Activated naive CD8-positive, alpha-beta T cell treated with anti-CD3 and anti-CD28 coated beads for 36 hours (primary cell): ENCODE measurements around the gene EXOC3L1. TPM values are rescaled to one million over a fixed set of nuclear protein-coding genes. Genes with fewer than 3 reads are reported as not detected.
A peak's percentile ranks its signal among the peaks of the same experiment; 100 is the strongest.

Experiments
- DNase-seq: peaks from one replicate; pipeline ENCODE4 v3.0.0; 2021
- H3K27ac Mint-ChIP-seq: one replicate; pipeline ENCODE4 v1.8.0; 2022; ENCODE audit warnings: mild to moderate bottlenecking, moderate library complexity, mixed read lengths
- H3K27me3 Mint-ChIP-seq: one replicate; pipeline ENCODE4 v1.8.0; 2022; ENCODE audit warnings: mild to moderate bottlenecking, mixed read lengths
- H3K36me3 Mint-ChIP-seq: one replicate; pipeline ENCODE4 v1.8.0; 2021; ENCODE audit warnings: mild to moderate bottlenecking, mixed read lengths
- H3K4me1 Mint-ChIP-seq: one replicate; pipeline ENCODE4 v1.8.0; 2021; ENCODE audit warnings: mixed read lengths
- H3K4me3 Mint-ChIP-seq: one replicate; pipeline ENCODE4 v1.8.0; 2022; ENCODE audit warnings: mild to moderate bottlenecking, moderate library complexity, mixed read lengths
- H3K9me3 Mint-ChIP-seq: one replicate; pipeline ENCODE4 v1.8.0; 2022; ENCODE audit warnings: mixed read lengths
- total RNA-seq, 2 experiments: library from RNA; stranded (reverse); gene quantifications; one replicate each; pipeline ENCODE4 v1.2.3, GENCODE V29; 2021

EXOC3L1 gene
- total RNA-seq, 2 experiments from 2014 or later, result 0.19 TPM; not detected in 1

DNA sequence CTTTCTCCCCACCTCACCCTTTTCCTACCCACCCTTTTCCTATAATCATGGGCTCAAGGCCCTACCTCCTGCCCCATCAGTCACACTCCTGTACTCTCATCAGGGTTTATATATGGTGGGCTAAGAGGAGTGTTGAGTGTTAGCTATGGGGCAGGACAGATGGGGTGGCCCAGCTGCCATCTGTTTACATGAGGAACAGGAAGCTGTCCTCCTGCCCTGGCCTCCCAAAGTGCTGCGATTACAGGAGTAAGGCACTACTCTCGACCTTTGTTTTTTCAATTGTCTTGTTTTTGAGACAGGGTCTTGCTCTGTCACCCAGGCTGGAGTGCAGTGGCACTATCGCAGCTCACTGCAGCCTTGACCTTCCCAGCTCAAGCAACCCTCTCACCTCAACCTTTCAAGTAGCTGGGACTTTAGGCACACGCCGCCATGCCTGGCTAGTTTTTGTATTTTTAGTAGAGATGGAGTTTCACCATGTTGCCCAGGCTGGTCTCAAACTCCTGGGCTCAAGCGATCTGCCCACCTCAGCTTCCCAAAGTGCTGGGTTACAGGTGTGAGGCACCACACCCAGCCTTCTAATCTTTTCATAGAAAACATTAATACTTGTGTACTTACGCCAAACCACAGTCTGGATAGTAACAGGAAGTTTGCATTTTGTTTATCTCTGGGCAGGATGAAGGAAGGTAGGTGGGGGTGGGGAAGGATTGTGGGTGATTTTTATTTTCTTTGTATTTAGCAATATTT is 31.9 kb downstream of the EXOC3L1 start:
- H3K9me3 Mint-ChIP-seq, result no peaks in the 10 kb centered on the region
- H3K27ac Mint-ChIP-seq, result peak overlapping the region; percentile 85
- DNase-seq, result no peak
- H3K4me1 Mint-ChIP-seq, result peaks cover 27% of the 10 kb centered on the region
- peak overlapping the region; percentile 85 for H3K4me3 Mint-ChIP-seq
- peaks cover 21% of the 10 kb centered on the region for H3K36me3 Mint-ChIP-seq
- peaks cover 25% of the 10 kb centered on the region for H3K27me3 Mint-ChIP-seq

DNA sequence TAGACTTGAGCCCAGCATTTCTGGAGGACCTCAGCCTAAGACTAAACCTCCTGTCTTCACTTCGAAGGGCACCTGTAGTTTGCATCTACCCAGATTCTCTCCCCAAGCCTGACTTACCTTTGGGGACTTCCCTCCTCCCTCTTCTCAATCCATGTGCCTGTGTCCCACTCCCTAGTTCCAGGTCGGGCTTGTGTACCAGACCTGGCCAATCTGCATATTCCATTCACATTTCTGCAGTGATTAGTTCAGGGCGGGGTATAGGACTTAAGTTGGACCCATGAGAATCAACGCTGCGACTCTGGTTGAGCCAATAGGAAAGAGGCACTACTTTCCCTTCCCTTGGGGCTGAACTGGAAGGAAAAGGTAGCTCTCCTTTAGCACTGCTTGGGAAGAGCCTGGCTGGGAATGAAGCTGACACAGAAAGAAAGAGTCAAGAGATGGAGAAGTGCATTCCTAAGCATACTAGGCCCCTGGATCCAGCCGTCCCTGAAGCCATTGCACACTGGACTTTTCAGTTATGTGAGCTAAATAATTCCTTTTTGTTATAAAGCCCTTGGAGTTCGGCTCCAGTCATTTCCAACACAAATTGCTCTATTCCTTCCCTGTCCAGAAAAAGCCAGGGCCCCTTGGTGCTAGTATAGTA is 32.7 kb downstream of the EXOC3L1 start:
- Mint-ChIP-seq H3K9me3 (no peaks in the 10 kb centered on the region), H3K36me3 (peaks cover 21% of the 10 kb centered on the region), H3K27me3 (peaks cover 29% of the 10 kb centered on the region), H3K4me3 (no peak overlapping the region), H3K27ac (no peak overlapping the region), H3K4me1 (peaks cover 28% of the 10 kb centered on the region)
- DNase-seq, result no peak

DNA sequence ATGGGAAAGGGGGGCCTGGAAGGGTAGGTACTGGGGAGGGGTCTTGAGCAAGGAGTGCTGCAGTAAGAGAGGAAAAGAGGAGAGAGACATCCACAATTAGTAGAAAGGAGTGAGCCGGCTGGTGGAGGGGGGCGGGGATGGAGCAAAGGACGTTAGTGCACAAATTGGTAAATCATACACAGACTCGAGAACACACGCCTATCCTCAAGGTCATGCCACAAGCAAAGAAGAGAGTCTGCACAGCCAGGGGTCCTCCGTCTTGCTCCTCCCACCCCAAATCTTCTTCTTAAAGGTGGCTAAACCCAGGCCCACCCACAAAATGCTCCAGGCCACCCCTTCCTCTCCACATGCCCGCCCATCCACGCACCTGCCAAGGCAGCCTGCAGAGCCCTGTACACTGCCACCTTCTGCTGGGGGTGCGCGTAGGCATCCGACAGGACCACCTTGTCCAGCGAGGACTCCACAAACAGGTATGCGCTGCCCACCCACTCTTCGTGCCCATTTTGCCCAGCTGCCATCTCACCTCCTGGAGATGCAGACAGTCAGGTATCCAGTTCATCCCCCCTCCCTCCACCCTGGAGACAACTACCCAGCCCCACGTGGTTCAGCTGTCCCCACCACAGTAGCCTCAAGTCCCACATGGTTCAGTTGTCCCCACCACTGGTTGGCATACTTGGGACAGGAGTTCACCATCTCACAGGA is 33.6 kb downstream of the EXOC3L1 start:
- Mint-ChIP-seq H3K9me3 (no peaks in the 10 kb centered on the region), H3K27me3 (peaks cover 29% of the 10 kb centered on the region), H3K4me3 (no peak overlapping the region), H3K4me1 (peaks cover 28% of the 10 kb centered on the region), H3K27ac (no peak overlapping the region), H3K36me3 (peaks cover 15% of the 10 kb centered on the region)
- DNase-seq, result no peak

DNA sequence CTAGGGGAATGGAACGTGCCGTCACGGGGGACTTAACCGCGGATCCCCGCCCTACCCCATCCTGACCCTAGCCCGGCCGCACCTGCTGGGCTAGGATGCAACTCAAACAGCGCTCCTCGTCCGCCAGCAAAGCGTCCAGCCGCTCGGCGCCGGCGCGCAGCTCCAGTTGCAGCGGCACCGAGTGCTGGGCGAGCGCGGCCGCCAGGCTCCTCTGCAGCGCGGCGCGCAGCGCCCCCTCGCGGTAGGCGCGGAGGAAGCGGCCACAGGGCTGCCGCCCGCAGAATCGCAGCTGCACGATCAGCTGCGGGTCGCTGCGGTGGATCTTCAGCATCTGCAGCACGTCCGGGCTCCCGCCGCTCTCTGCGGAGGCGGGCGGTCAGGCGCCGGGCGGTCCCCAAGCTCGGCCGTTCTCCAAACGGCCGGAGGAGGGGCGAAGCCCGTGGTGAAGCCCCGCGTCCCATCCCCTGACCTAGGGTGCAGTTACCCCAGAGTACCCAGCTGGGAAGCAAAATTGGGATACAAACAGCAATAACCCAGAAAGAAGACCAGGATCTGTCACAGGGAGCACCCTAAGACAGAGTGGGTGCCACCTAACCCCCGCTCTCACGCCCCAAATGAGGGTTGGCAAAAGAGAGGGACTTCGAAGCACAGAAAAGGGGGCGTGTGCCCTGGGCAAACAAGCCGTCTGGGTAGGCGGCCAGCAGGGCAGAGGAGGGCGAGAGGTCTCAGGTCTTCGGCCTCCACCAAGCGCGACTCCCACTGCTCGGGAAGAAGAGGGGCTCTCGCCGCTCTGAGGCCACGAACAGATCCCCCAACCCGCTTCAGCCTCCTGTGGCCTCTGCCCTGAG is 34.4 kb downstream of the EXOC3L1 start:
- H3K9me3 Mint-ChIP-seq, result no peaks in the 10 kb centered on the region
- H3K4me1 Mint-ChIP-seq, result peaks cover 31% of the 10 kb centered on the region
- peaks cover 13% of the 10 kb centered on the region for H3K36me3 Mint-ChIP-seq
- H3K27me3 Mint-ChIP-seq, result peaks cover 29% of the 10 kb centered on the region
- peak; percentile 87 for DNase-seq
- H3K27ac Mint-ChIP-seq, result no peak overlapping the region
- peak overlapping the region; percentile 63 for H3K4me3 Mint-ChIP-seq

DNA sequence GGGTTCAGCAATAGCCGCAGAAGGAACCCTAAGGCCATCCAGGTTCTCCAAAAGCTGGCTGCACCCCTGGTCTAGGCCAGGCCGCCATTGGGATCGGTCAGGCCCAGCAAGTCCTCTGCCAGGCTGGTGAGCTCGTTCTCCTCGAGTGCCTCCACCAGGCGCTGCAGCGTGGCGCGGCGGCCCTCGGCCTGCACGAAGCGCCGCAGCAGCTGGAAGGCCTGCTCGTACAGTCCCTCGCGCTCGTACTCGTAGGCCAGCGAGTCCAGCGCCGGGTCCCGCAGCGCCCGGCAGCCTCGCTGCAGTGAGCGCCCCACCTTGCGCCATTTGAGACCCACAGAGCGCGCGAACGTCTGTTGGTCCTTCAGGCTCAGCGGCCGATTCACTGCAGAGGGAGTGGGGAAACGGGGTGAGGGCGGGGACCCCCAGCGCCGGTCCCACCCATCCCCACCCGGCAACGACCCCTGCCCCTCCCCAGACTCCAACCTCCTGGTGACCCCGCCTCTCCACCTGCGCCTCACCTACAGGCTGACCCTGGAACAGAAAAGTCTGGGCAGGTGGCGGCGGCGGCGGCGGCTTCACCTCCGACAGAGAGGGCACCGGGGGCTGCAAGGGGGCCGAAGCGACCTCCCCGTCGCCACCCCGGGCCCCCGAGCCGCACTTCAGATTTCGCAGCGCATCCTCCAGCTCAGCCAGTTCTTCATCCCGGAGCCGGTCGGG is 35.2 kb downstream of the EXOC3L1 start:
- Mint-ChIP-seq H3K9me3 (no peaks in the 10 kb centered on the region), H3K27me3 (peaks cover 29% of the 10 kb centered on the region), H3K27ac (no peak overlapping the region), H3K4me3 (peak overlapping the region; percentile 63), H3K4me1 (peaks cover 31% of the 10 kb centered on the region), H3K36me3 (peaks cover 13% of the 10 kb centered on the region)
- DNase-seq, result no peak

DNA sequence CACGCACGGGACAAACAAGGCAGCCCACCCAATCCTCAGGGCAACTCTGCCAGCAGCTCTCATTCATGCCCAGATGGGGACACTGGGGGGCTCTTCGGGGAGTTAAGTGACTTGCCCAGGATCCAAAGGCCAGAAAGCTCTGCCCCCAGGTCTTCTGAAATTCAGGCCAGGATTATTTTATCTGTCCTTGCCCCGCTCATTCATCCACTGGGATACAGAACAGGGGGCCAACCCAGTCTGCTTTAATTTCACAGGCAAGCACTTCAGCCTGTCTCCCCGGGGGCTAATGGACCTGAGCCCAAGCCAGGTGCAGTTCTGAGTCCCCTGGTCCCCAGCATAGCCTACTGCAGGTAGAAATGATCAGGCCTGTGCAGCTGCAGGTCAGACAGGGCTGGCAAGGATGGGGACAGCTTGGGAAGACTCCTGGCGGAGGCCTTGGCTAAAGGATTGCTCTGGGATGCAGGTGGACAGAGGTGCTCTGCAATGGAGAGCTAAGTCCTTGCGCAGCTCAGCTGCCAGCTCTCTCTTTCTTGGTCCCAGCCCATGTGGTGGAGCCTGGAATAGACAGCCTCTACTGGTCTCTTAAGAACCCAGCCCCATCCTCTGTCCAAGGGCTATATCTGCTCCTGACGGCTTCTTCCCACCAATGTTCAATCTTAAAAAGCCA is 38.4 kb downstream of the EXOC3L1 start:
- peaks cover 15% of the 10 kb centered on the region for H3K4me1 Mint-ChIP-seq
- H3K4me3 Mint-ChIP-seq, result peak overlapping the region; percentile 66
- peaks cover 40% of the 10 kb centered on the region for H3K27me3 Mint-ChIP-seq
- DNase-seq, result no peak
- peaks cover 26% of the 10 kb centered on the region for H3K36me3 Mint-ChIP-seq
- no peaks in the 10 kb centered on the region for H3K9me3 Mint-ChIP-seq
- H3K27ac Mint-ChIP-seq, result no peak overlapping the region

DNA sequence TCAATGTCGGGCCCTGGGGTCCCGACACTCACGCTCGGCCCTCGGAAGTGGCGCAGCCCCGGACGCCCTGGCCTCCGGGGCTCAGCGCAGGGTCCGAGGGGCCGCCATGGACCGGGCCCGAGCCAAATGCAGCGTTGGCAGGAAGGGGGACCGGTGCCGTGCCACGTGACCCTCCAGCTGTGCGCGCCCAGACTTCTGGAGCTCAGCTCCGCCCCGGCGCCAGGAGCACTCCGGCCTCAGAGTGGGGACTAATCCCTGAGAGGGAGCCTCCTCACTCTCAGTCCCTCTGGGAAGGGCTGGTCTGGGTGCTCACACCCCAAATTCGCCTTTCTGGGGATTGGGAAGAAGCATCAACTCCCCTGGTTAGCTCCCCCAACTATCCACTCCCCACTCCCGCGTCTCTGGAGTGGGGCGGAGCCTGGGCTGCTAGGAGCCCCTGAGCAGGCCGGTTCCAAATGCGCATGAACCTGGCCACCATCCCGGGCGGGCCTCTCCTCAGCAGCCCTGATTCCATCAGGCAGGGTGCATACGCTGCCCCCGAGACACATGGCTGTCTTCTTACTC is 39.0 kb downstream of the EXOC3L1 start, which contains the start of gene B3GNT9:
B3GNT9 (minus strand) TSS at position 166 of the 564 bp plus-strand sequence. CDS start 513 bp downstream, outside the sequence.
- peak within 1 kb of the TSS; percentile 66 for H3K4me3 Mint-ChIP-seq
- no peak for DNase-seq
- H3K36me3 Mint-ChIP-seq, result peaks cover 31% of the 10 kb centered on the region
- peaks cover 38% of the 10 kb centered on the region for H3K27me3 Mint-ChIP-seq
- H3K9me3 Mint-ChIP-seq, result no peaks in the 10 kb centered on the region
- H3K4me1 Mint-ChIP-seq, result peaks cover 10% of the 10 kb centered on the region
- no peak within 1 kb of the TSS for H3K27ac Mint-ChIP-seq

DNA sequence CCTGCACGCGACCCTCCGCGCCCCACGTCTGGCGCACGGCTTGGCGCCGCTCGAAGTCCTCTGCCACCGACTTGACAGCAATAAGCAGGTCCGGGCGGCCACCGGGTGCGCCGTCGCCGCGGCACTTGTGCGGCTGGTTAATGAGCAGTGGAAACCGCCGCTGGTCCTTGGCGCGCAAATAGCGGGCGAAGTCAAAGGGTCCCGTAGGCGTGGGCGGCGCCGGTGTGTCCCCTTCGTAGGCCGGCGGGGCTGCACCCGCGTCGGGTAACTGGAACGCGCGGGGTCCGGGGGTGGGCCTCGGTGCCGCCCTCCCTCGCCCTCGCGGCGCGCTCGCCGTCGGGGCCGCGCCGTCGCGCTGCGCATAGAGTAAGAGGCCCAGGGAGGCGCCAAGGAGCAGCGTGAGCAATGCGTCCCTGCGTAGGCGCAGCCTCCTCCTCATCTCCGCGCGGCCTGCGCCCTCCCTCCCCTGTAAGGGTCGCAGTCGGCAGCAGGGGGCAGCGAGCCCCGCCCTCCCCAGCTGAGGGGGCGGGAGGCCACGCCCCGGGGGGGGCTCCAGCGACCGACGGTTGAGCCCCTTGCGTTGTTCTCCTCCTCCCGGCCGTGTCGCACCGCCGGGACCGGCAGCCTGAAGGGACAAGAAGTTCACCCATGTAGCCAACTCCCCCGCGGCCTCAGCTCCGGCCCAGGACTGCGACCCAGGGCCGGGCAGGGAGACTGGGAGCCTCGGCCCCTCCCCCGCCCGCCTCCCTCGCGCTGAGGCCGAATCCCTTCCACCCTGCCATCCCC is 39.7 kb downstream of the EXOC3L1 start:
- Mint-ChIP-seq H3K9me3 (no peaks in the 10 kb centered on the region), H3K27ac (no peak overlapping the region), H3K4me1 (peaks cover 10% of the 10 kb centered on the region), H3K4me3 (peak overlapping the region; percentile 32), H3K36me3 (peaks cover 35% of the 10 kb centered on the region), H3K27me3 (peaks cover 36% of the 10 kb centered on the region)
- peak; percentile 71 for DNase-seq

DNA sequence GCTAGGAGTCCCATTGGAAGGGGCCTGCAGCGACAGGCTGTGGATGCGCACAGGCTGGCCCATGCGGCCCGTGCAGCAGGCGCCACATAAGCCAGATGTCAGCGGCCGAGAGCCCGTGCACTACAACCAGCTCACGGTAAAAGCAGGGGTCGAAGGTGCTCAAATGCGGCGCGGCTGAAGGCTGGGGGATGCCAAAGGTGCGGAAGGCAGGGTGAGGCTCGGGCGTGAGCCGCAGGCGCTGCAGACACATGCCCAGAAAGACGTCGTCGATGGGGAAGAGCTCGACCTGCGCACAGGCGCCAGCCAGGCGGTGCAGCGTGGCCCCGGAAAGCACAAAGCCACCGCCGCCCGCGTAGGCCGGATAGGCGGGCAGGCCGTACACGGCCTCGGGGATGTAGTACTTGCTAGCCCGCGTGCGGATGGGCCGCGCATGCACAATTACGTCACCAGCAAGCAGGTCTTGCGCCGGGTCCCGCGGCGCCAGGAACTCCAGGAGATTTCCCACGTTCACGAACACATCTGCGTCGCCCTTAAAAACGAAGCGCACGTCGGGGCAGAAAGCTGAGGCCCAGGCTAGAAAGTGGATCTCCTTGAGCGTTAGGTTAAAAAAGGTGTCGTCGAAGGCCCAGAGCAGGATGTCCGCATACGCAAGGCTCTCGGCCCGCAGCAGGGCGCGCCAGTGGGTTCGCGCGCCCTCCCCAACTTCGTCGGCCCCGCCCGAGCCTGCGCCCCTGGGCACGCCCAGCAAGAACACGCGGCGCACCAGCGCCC is 40.5 kb downstream of the EXOC3L1 start:
- Mint-ChIP-seq H3K36me3 (peaks cover 40% of the 10 kb centered on the region), H3K27me3 (peaks cover 36% of the 10 kb centered on the region), H3K4me1 (peaks cover 10% of the 10 kb centered on the region), H3K9me3 (no peaks in the 10 kb centered on the region), H3K4me3 (no peak overlapping the region), H3K27ac (no peak overlapping the region)
- DNase-seq, result no peak

DNA sequence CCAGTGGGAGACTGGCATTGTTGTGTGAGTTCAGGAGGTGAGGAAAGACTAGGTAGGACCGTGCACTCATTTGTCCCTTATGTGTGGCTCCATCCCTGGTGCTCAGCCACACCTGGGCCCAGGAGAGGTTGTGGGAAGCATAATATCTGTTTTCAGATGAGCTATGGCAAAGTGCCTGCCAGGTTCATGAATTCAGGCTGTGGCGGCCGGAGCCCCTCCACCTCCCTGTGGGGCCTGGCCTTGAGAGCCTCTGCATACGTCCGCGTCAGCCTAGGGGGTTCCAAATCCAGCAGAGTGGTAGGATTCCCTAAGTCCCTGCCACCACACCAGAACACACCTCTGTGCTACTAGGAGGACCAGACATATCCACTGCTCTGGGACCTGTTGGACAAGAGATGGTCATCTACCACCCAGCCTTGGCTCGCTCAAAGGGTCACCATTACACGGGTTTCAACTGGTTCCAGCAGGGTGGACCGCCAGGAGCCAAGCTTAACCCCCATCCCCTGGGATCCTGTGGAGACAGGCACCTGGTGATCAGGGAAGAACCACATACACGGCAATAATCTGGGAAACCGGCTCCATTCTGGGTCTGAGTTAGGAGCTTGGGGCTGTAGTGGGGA is 41.2 kb downstream of the EXOC3L1 start:
- Mint-ChIP-seq H3K4me3 (no peak overlapping the region), H3K27ac (no peak overlapping the region)

DNA sequence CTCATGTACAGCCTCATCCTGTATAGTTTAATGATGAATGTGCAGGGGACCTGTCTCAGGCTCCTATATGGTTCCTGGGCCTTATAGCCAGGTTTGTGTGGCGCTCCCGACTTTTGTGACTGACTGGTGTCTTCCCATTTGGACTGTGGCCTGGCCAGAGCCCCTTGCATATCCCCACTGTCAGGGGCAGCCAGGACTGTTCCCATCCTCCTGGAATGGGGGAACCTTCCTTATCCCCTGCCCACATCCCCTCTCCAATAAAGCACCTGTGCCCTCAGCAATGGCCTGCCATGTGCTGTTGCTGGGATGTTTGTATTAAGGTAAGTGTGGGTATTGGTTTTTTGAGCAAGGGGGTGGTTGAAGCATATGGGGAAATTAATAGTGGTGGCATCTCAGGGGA is 41.7 kb downstream of the EXOC3L1 start:
- H3K27ac Mint-ChIP-seq, result no peak overlapping the region
- H3K4me1 Mint-ChIP-seq, result peaks cover 10% of the 10 kb centered on the region
- H3K27me3 Mint-ChIP-seq, result peaks cover 36% of the 10 kb centered on the region
- H3K9me3 Mint-ChIP-seq, result no peaks in the 10 kb centered on the region
- no peak overlapping the region for H3K4me3 Mint-ChIP-seq
- H3K36me3 Mint-ChIP-seq, result peaks cover 39% of the 10 kb centered on the region
- DNase-seq, result no peak

More for the DNA sequence above, 41.2 kb downstream of the EXOC3L1 start:
- Mint-ChIP-seq H3K9me3 (no peaks in the 10 kb centered on the region), H3K27me3 (peaks cover 36% of the 10 kb centered on the region), H3K36me3 (peaks cover 37% of the 10 kb centered on the region), H3K4me1 (peaks cover 10% of the 10 kb centered on the region)
- DNase-seq, result no peak
